CD4-positive, CD25-positive, alpha-beta regulatory T cell (primary cell): ENCODE data around the gene CCDC7. TPM values are rescaled to one million over a fixed set of nuclear protein-coding genes. Genes with fewer than 3 reads are reported as not detected.
A peak's percentile ranks its signal among the peaks of the same experiment; 100 is the strongest.
"Not testable (repeated sequence)": the region's sequence is repeated elsewhere in the genome, so short reads cannot be mapped to it uniquely, and the experiment has no call there.

Experiments used
- ATAC-seq, 2 donors: fragments of 150-1000 bp; cut with Tn5 transposase; one replicate each; pipeline ENCODE4 v1.10.0; 2021; ENCODE audit warnings: low read depth in 2 of 2, moderate number of reproducible peaks in 2 of 2, moderate library complexity in 1 of 2
- DNase-seq, 3 donors: peaks; one replicate each; pipeline versions ENCODE4 v3.0.0 to v3.0.0-alpha.2; 2012 to 2022; ENCODE audit warnings: mixed read lengths in 1 of 3
- H3K27ac ChIP-seq: one replicate; pipeline ENCODE4 v1.7.0; 2013; ENCODE audit warnings: mild to moderate bottlenecking, low read length; ENCODE audit not compliant: insufficient read depth, poor library complexity, severe bottlenecking
- H3K27me3 ChIP-seq: one replicate; pipeline ENCODE4 v1.7.0; 2013; ENCODE audit warnings: low read length; ENCODE audit not compliant: control insufficient read depth, insufficient read depth
- H3K36me3 ChIP-seq: one replicate; pipeline ENCODE4 v1.7.0; 2013; ENCODE audit warnings: mild to moderate bottlenecking, low read length, moderate library complexity; ENCODE audit not compliant: control insufficient read depth, insufficient read depth
- H3K4me1 ChIP-seq: 2 replicates; pipeline ENCODE4 v1.7.0; 2013; ENCODE audit warnings: mild to moderate bottlenecking, low read length; ENCODE audit not compliant: insufficient read depth, control insufficient read depth, poor library complexity, severe bottlenecking
- H3K4me3 ChIP-seq: one replicate; pipeline ENCODE4 v1.7.0; 2013; ENCODE audit warnings: low read depth, mild to moderate bottlenecking, low read length, moderate library complexity
- H3K9me3 ChIP-seq, 2 experiments: 1 replicate in 1 of 2; 2 replicates in 1 of 2; pipeline ENCODE4 v1.7.0; 2013; ENCODE audit warnings: low read length in 2 of 2, mild to moderate bottlenecking in 1 of 2, moderate library complexity in 1 of 2; ENCODE audit not compliant: control insufficient read depth in 2 of 2
- H3K27ac Mint-ChIP-seq, 3 donors: one replicate each; pipeline ENCODE4 v1.8.0; 2020 to 2022; ENCODE audit warnings: mild to moderate bottlenecking in 3 of 3, mixed read lengths in 3 of 3, moderate library complexity in 2 of 3
- H3K27me3 Mint-ChIP-seq: one replicate; pipeline ENCODE4 v1.8.0; 2022; ENCODE audit warnings: mild to moderate bottlenecking, mixed read lengths
- H3K36me3 Mint-ChIP-seq: one replicate; pipeline ENCODE4 v1.8.0; 2020; ENCODE audit warnings: mixed read lengths
- H3K4me1 Mint-ChIP-seq, 4 donors: one replicate each; pipeline ENCODE4 v1.8.0; 2020 to 2022; ENCODE audit warnings: mixed read lengths in 4 of 4, mild to moderate bottlenecking in 1 of 4
- H3K4me3 Mint-ChIP-seq, 4 donors: one replicate each; pipeline ENCODE4 v1.8.0; 2020 to 2022; ENCODE audit warnings: mild to moderate bottlenecking in 4 of 4, mixed read lengths in 4 of 4, moderate library complexity in 3 of 4
- H3K9me3 Mint-ChIP-seq, 7 donors: one replicate each; pipeline ENCODE4 v1.8.0; 2020 to 2022; ENCODE audit warnings: mixed read lengths in 7 of 7, mild to moderate bottlenecking in 3 of 7, moderate library complexity in 2 of 7
- polyA plus RNA-seq, 4 donors: library from polyadenylated mRNA; unstranded; fragments of 300-500 nt; fragmentation: Illumina TruSeq; gene quantifications; one replicate each; pipeline ENCODE4 v1.2.3, GENCODE V29; 2021
- total RNA-seq: library from RNA; stranded (reverse); gene quantifications from one replicate; pipeline ENCODE4 v1.2.3, GENCODE V29; 2022

Gene CCDC7
- total RNA-seq (73.6 TPM), polyA plus RNA-seq (10 to 100 TPM in 3 of 4 donors, 1 to 10 TPM in 1; 6.8 to 33.4 (median 21.4) TPM)

- Mint-ChIP-seq H3K4me1 (peaks cover 0 to 32% (median 12%) of the 10 kb centered on the region in 4 donors), H3K27me3 (no peaks in the 10 kb centered on the region), H3K27ac (peak within 1 kb of the TSS; percentile 97 to 99 (median 99)), H3K36me3 (no peaks in the 10 kb centered on the region), H3K4me3 (peak within 1 kb of the TSS; percentile 88 to 99 (median 94)), H3K9me3 (peaks cover 0 to 2% (median 0%) of the 10 kb centered on the region in 7 donors)
- no peaks in the 10 kb centered on the region for H3K27me3 ChIP-seq
- H3K4me3 ChIP-seq, result peak within 1 kb of the TSS; percentile 98
- no peaks in the 10 kb centered on the region for H3K36me3 ChIP-seq
- H3K4me1 ChIP-seq, result peaks cover 12% of the 10 kb centered on the region
- DNase-seq (peak; percentile 77 to 96 (median 89)), ATAC-seq (peak; percentile 98)
- no peaks in the 10 kb centered on the region for H3K9me3 ChIP-seq
- peak within 1 kb of the TSS; percentile 97 for H3K27ac ChIP-seq
Observed at GRCh38 chr10:32445740-32446535, at the start of gene CCDC7. CCDC7 (plus strand) TSS chr10:32446140; CDS start chr10:32451643, 5,503 bp downstream.

- not testable (repeated sequence) for ATAC-seq
Observed at GRCh38 chr10:32397163-32397562, 48.8 kb upstream of the CCDC7 start.

GRCh38 chr10:32399720-32400119 is 46.2 kb upstream of the CCDC7 start:
- not testable (repeated sequence) for H3K27ac ChIP-seq, DNase-seq, H3K36me3 ChIP-seq, H3K4me3 ChIP-seq, H3K4me1 ChIP-seq, H3K9me3 Mint-ChIP-seq, H3K27me3 ChIP-seq, H3K4me3 Mint-ChIP-seq, H3K36me3 Mint-ChIP-seq, H3K9me3 ChIP-seq, H3K27ac Mint-ChIP-seq, H3K4me1 Mint-ChIP-seq, ATAC-seq
- peaks cover 12% of the 10 kb centered on the region for H3K27me3 Mint-ChIP-seq

More at GRCh38 chr10:32397163-32397562, 48.8 kb upstream of the CCDC7 start:
- not testable (repeated sequence) for H3K4me3 ChIP-seq, H3K9me3 ChIP-seq, H3K27ac Mint-ChIP-seq, H3K36me3 ChIP-seq, H3K36me3 Mint-ChIP-seq, H3K27ac ChIP-seq, DNase-seq, H3K4me1 ChIP-seq, H3K27me3 ChIP-seq, H3K4me3 Mint-ChIP-seq, H3K9me3 Mint-ChIP-seq, H3K4me1 Mint-ChIP-seq
- H3K27me3 Mint-ChIP-seq, result peaks cover 12% of the 10 kb centered on the region

GRCh38 chr10:32400961-32401360 is 45.0 kb upstream of the CCDC7 start:
- Histone ChIP-seq H3K27me3 (no peaks in the 10 kb centered on the region), H3K4me1 (no peaks in the 10 kb centered on the region), H3K4me3 (no peak overlapping the region), H3K36me3 (no peaks in the 10 kb centered on the region), H3K9me3 (no peaks in the 10 kb centered on the region), H3K27ac (no peak overlapping the region)
- no peak overlapping the region for H3K27ac Mint-ChIP-seq
- H3K36me3 Mint-ChIP-seq, result peaks cover 3% of the 10 kb centered on the region
- peaks cover 0 to 3% (median 1%) of the 10 kb centered on the region in 7 donors for H3K9me3 Mint-ChIP-seq
- no peak for ATAC-seq
- DNase-seq, result no peak
- no peaks in the 10 kb centered on the region for H3K4me1 Mint-ChIP-seq
- H3K4me3 Mint-ChIP-seq, result no peak overlapping the region
- peaks cover 11% of the 10 kb centered on the region for H3K27me3 Mint-ChIP-seq

- Mint-ChIP-seq H3K27ac (peak overlapping the region in 1 of 3 donors; percentile 2), H3K36me3 (peaks cover 3% of the 10 kb centered on the region), H3K4me1 (no peaks in the 10 kb centered on the region), H3K4me3 (no peak overlapping the region), H3K9me3 (peaks cover 0 to 4% (median 2%) of the 10 kb centered on the region in 7 donors), H3K27me3 (peaks cover 7% of the 10 kb centered on the region)
- Histone ChIP-seq H3K27ac (no peak overlapping the region), H3K4me3 (no peak overlapping the region), H3K36me3 (no peaks in the 10 kb centered on the region), H3K9me3 (no peaks in the 10 kb centered on the region), H3K27me3 (no peaks in the 10 kb centered on the region), H3K4me1 (no peaks in the 10 kb centered on the region)
- no peak for DNase-seq
- ATAC-seq, result no peak
Observed at GRCh38 chr10:32402499-32402898, 43.4 kb upstream of the CCDC7 start.

- Mint-ChIP-seq H3K4me1 (no peaks in the 10 kb centered on the region), H3K4me3 (no peak overlapping the region), H3K27me3 (peaks cover 4% of the 10 kb centered on the region), H3K9me3 (peaks cover 0 to 6% (median 2%) of the 10 kb centered on the region in 7 donors), H3K36me3 (peaks cover 3% of the 10 kb centered on the region), H3K27ac (no peak overlapping the region)
- no peak overlapping the region for H3K4me3 ChIP-seq
- no peaks in the 10 kb centered on the region for H3K9me3 ChIP-seq
- no peak overlapping the region for H3K27ac ChIP-seq
- no peaks in the 10 kb centered on the region for H3K36me3 ChIP-seq
- DNase-seq (no peak), ATAC-seq (no peak)
- no peaks in the 10 kb centered on the region for H3K4me1 ChIP-seq
- H3K27me3 ChIP-seq, result no peaks in the 10 kb centered on the region
Observed at GRCh38 chr10:32403091-32403490, 42.8 kb upstream of the CCDC7 start.

GRCh38 chr10:32408690-32409089 is 37.2 kb upstream of the CCDC7 start:
- Histone ChIP-seq H3K9me3 (no peaks in the 10 kb centered on the region), H3K4me1 (no peaks in the 10 kb centered on the region), H3K27ac (no peak overlapping the region), H3K36me3 (no peaks in the 10 kb centered on the region), H3K27me3 (no peaks in the 10 kb centered on the region), H3K4me3 (no peak overlapping the region)
- Mint-ChIP-seq H3K4me1 (peaks cover 0 to 3% (median 0%) of the 10 kb centered on the region in 4 donors), H3K27me3 (no peaks in the 10 kb centered on the region), H3K9me3 (peaks cover 0 to 6% (median 1%) of the 10 kb centered on the region in 7 donors), H3K4me3 (no peak overlapping the region), H3K36me3 (peaks cover 3% of the 10 kb centered on the region), H3K27ac (no peak overlapping the region)
- DNase-seq, result no peak
- ATAC-seq, result no peak

- no peaks in the 10 kb centered on the region for H3K27me3 ChIP-seq
- H3K9me3 ChIP-seq, result no peaks in the 10 kb centered on the region
- peaks cover 3% of the 10 kb centered on the region for H3K36me3 Mint-ChIP-seq
- no peak overlapping the region for H3K27ac ChIP-seq
- H3K4me1 Mint-ChIP-seq, result peaks cover 0 to 3% (median 0%) of the 10 kb centered on the region in 4 donors
- DNase-seq (no peak), ATAC-seq (no peak)
- H3K27ac Mint-ChIP-seq, result peak overlapping the region in 1 of 3 donors; percentile 41
- H3K4me1 ChIP-seq, result no peaks in the 10 kb centered on the region
- H3K4me3 Mint-ChIP-seq, result no peak overlapping the region
- peaks cover 0 to 6% (median 1%) of the 10 kb centered on the region in 7 donors for H3K9me3 Mint-ChIP-seq
- H3K4me3 ChIP-seq, result no peak overlapping the region
- H3K36me3 ChIP-seq, result no peaks in the 10 kb centered on the region
- H3K27me3 Mint-ChIP-seq, result no peaks in the 10 kb centered on the region
Observed at GRCh38 chr10:32409741-32410140, 36.2 kb upstream of the CCDC7 start.
